Lower leg skin (tissue), 3 donors: ENCODE results near the gene RELL1.

Experiments
- POLR2A ChIP-seq, 2 donors: fragments of 450-650 bp; IDR thresholded peaks; one replicate each; pipeline ENCODE4 v1.6.1; 2016 to 2017; ENCODE audit warnings: antibody characterized with exemption in 2 of 2, mild to moderate bottlenecking in 1 of 2, moderate library complexity in 1 of 2
- TF ChIP-seq, protein P1 (sequence below), 3 donors: fragments of 450-650 bp; IDR thresholded peaks; one replicate each; pipeline ENCODE4 v1.5.1; 2016; ENCODE audit warnings: antibody characterized with exemption in 3 of 3, mild to moderate bottlenecking in 3 of 3, moderate library complexity in 2 of 3

DNA sequence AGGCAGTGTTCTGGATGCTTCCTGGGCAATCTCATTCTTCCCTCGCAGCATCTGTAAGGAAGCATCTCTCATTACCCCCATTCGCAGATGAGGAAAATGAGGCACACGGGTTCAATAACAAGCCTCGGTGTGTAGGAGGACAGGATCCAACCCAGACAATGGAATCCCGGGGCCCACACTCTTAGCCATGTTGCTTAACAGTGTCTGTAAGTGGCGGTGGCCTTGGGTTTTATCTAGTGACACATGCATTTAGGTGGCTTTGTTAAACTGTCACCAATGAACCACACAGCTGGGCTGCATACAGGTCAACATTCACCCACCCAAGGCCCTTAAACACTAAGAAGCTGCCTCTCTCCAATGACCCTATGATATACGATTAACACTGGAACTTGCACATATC lies 22.6 kb downstream of the RELL1 start:
- TF ChIP-seq, protein P1, sequence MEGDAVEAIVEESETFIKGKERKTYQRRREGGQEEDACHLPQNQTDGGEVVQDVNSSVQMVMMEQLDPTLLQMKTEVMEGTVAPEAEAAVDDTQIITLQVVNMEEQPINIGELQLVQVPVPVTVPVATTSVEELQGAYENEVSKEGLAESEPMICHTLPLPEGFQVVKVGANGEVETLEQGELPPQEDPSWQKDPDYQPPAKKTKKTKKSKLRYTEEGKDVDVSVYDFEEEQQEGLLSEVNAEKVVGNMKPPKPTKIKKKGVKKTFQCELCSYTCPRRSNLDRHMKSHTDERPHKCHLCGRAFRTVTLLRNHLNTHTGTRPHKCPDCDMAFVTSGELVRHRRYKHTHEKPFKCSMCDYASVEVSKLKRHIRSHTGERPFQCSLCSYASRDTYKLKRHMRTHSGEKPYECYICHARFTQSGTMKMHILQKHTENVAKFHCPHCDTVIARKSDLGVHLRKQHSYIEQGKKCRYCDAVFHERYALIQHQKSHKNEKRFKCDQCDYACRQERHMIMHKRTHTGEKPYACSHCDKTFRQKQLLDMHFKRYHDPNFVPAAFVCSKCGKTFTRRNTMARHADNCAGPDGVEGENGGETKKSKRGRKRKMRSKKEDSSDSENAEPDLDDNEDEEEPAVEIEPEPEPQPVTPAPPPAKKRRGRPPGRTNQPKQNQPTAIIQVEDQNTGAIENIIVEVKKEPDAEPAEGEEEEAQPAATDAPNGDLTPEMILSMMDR (IDR thresholded peaks at IDR 0.05): no peak
- no peak for TF ChIP-seq POLR2A (IDR thresholded peaks at IDR 0.05)
